ENCODE data around the gene PIGN.

PIGN gene

DNA sequence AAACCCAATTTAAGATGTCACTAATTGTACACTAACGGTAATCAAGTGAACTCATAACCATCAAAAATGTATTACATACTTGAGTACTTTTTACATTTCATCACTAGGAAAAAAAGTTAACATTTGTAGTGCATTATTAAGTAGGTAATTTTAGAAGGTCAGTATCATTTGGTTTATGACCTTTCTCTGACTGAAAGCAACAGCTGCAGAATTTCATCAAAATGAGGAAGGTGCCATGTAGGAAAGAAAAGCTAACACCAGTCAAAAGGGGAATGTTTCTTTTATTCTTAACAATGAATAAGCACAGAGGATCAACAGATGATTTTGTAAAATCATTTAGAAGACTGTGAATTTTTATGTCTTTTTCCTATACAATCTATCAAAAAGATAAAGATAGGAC lies 79.0 kb downstream of the PIGN start:
- DNase-seq: no peak

DNA sequence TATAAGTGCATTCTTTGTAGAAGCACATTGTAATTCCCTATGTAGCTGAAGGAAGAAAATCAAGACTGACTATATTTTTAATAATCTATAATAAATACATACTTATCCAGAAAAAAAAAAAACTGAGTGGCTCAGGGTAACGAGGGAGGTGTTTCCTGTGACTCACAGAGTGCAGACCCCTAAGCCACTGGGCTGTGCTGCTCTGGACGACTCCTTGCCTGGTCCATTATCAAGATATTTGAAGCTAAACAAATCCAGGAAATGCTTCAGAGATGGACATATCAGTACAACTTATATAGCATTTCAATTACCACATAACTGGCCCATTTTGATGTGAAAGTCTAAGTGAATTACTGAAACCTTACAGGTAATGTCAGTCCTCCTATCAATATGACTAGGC lies 80.6 kb downstream of the PIGN start:
- no peak for DNase-seq

DNA sequence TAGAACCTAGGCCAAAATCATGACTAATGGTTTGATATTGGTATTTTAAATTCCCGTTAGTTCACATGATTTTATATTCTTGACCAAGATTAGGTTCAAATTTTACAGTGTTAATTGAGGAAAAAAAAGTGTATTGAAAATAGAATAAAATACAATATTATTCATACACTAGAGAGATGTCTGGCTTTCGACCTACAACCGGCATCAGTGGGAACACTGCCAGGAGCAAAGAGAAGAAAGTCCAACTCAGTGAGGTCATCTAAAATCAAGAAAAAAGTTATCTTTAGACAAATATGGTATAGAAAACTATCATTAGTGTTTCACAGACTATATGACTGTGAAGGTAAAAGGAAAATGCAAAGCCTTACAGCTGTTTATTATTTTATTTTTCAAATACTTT lies 81.5 kb downstream of the PIGN start:
- DNase-seq: no peak

DNA sequence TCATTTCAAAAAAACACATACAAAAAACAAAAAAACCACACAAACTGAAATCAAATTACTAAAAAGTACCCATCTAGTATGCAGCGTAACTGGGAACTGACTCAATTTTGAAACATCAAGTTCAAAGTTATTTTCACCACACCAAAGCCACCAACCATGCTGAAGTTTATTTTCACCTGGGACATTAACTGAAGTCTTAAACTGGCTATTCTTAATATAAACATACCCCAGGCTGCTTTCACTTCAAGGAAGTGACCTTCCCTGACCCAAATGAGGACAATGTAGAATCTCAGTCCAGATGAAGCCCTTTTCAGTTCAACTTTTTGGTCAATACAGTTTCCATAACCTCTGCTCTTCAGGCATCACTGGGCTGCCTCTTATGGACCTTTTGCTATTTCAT lies 84.6 kb downstream of the PIGN start:
- peak; percentile 50 for DNase-seq

DNA sequence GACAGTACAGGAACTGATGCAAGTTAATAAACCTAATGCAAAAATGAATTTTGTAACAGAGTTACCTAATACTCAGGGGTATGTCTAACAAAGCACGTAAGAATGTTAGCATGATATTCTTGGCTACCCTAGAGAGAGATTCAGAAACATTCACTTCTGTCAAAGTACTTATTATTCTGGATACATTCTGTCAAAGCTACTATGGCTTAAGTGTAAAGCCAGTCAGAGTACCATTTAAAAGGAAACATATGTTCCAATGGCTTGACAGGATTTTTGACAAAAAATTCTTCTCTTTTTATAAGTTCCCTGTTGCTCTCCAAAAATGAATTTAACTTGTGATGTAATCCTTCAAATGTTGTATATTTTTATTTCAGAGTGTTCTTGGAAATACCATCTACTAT lies 85.5 kb downstream of the PIGN start:
- no peak for DNase-seq

DNA sequence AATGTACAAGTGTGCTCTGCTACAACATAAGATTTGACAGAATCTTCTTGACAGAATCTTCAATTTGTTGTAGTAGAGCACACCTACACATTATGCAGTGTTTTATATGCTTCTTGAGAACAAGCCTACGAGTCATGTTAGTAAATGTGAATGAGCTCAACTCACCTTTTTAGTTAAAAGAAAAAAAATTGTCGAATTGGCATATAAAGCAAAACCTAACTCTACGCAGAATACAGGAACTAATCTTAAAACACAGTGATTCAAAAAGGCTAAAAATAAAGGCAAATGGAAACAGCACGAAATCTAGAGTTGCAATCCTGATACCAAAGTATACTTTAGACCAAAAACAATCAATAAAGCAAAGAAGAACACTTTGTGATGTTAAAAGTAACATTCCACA lies 87.9 kb downstream of the PIGN start:
- no peak for DNase-seq

DNA sequence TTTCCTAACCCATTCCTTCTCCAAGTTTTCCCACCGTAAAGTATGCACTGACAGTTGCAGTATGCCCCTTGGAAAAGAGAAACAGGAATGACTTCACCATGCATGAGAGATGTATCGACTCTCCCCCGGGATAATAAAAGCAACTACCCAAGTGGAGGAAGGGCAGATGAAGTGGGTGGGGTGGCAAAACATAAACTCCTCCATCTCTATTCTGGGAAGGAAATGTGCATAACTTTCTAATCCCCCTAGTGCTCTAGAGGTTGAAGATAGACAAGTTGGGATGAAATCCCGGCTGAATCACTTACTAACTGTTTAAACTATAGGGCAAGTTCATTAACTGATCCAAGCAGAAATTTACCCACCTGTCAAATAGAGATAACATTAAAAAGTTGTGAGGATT lies 89.2 kb downstream of the PIGN start:
- no peak for DNase-seq

DNA sequence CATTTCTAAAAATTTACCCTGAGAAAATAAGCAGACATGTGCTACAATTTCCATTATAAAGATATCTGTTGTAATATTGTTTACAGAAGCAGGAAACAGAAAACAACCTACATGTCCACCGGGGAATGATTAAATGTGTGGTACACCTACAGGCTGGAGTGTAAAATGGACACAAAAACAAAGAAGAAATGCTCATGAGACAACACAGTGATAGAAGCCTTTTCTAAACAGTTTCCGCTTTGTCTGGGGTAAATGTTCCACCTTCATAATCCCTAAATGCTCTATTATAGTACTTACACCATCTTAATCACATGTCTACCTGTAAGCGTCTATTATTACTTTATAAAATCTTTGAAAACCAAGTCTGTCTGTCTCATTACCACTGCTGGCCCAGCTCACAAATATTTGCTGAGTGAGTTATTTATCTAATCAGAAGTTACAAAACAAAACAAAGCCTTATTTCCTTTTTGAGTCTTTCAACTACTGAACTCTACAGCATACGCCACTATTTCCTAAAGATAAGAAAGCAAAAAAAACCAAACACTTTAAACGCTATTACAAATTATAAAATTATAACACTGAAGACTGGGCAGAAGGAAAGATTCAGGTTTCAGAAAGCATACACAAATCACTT lies 95.3 kb downstream of the PIGN start:
- DNase-seq: no peak

DNA sequence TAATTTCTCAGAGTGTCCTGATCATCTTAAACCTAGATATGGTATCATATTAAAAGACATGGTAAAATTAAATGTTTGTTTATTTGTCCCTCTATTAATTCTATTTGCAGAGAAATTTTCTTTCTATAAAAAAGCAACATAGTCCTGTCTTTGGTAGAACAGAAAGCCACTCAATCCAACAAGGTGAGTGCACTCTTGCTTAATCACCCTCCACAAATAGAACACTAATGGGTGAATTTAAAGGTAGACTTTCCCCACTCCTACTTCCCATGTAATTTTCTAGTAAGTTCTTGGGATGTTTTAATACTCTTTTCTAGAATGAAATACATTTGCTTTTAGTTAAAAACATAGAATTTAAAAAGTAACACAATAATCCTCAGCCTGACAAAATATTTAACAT lies 97.7 kb downstream of the PIGN start:
- DNase-seq: no peak

DNA sequence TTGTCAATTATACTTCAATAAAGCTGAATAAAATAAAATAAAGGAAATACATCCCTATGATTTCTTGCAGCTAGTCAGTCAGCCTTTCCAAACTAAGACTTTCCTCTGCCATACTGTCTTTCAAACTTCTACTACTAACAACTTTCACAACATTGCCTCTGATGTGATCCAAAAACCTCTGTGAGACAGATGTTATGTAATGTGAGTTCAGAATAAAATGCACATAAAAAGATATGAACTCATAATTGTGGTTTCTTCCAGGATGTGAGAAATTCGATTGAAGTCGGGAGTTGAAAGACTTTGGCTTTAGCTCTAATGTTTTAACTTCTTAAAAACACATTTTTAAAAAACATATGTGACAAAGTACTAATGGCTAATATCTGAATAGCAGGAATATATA lies 98.7 kb downstream of the PIGN start:
- DNase-seq: no peak

DNA sequence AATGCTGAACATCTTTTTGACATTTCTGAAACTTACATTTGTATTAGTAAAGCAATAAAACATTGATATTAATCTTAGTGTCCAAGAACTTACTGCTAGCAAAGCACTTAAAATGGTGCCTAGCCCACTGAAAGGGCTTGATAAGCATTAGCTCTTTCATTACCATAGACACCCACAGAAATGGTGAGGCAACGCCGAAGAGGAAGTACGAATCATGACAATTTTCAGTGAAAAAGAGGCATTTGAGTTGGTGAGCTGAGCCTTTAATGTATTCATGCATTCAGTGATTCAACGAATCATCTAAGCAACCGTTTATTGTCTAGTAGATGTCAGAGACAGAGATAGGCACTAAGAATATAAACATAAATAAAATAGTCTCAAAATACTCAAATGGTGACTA lies 101.1 kb downstream of the PIGN start:
- DNase-seq: no peak

DNA sequence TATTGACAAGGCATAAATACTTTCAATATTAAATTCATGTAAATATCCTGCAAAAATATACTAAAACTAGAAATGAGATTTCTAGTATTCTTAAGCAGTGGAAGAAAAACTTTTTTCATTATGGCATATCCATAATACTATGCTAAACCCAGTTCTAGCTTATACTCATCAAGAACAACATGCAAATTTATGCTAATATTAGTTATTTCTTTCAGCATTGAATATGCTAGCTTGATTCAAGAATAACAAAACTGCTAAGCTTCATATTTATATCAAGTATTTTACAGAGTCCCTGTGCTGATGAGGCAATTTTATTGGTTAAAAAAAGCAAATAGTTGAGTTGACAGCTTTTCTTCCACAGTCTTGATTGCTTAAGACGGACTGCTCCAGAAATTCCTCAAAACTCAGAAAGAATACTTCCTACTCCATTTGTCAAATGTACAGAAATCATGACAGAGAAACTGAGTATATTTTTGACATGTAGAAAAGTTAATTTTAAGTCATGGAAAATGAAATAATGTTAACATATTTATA lies 105.0 kb downstream of the PIGN start:
- DNase-seq: no peak

DNA sequence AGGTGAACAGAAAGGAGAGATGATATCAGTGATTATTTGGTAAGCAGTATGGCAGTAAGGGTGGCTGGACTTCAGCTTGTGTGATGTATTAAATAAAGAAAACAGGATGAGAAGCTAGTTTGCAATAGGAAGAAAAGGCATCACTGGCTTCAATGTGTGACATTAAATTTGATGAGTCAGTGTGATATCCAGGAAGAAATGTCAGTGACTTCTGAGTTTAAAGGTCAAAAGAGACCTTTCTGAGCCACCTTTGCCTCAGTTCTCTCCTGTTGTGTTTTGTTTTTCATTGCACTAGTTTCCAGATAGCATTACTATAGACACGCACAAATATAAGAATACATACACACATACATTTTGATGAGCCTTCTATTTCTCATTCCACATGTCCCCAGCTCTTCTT lies 105.6 kb downstream of the PIGN start:
- no peak for DNase-seq

DNA sequence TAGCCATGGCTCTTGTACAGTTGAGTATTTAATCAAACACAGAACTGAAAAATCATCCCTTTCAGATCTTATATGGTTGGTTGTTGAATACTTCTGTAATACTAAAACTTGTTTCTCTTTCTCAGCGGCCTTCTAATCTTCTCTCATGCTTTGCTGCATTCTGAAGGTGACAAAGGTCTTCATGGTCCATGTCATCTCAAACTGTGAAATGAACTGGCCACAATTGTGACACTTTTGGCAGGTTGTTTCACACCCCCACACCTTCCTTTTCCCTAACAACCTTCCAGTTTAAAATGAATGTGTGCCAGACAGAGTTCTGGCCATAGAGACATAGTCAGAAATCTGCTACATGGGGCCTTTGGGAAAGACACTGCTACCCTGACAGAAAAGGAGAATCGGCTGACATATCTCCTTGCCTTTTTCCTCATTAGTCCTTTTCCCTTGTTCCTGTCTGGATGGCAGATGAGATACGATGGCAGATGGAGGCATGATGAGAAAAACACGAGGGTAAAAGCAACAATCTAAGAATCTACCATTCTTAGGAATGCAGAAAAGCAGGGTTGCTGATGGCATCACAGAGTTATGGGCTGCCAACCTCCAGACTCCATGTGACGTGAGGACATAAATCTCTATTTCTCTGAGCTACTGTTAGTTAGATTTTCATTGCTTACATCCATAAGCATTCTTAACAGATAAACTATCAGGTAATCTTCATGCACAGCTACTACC lies 106.5 kb downstream of the PIGN start:
- no peak for DNase-seq

DNA sequence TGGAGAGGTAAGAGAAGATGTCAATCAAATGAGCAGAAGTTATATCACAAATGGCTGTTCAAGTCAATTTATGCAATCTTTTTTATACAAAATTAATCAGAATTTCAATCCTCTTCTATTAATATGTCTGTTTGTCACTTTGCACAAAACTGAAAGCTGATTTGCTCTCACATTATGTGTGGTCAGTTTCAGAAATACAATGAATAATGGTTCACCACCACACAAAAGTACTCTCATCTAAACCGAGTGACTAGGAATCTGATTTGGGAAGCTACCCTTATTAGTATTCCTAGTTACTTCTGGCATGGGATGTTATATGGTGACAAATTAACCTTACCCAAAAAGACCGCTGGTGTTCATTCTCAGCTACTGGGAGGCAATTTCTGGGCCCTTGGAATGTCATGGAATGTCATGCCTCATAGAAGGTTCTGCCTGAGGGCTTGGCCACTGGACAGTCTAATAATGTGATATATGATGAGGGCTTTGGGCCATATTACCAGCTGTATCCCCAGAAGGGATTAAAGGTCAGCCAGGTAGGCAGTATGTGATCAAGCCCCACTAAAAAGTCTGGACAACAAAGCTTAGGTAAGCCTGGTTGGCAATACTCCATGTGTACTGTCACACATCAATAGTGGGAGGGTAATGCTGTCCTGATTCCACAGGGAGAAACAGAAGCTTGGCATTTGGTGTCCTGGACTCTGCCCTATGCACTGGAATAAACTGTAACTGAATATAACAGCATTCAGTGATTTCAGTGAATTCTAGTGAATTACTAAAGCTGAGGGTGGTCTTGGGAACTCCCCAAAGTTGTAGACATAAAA lies 113.2 kb downstream of the PIGN start:
- DNase-seq: no peak

DNA sequence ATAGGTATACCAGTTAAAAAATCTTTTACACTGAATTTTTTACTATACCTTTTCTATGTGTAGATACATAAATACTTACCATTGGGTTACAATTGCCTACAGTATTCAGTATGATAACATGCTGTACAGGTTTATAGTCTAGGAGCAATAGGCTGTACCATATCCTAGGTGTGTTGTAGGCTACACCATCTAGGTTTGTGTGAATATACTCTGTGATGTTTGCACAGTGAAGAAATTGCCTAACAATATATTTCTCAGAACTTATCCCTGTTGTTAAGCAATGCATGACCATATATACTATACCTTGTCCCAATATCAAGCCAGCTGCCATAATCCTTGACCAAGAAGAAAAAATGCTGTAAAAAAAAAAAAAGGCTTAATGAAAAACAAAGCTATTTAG lies 114.5 kb downstream of the PIGN start:
- no peak for DNase-seq

DNA sequence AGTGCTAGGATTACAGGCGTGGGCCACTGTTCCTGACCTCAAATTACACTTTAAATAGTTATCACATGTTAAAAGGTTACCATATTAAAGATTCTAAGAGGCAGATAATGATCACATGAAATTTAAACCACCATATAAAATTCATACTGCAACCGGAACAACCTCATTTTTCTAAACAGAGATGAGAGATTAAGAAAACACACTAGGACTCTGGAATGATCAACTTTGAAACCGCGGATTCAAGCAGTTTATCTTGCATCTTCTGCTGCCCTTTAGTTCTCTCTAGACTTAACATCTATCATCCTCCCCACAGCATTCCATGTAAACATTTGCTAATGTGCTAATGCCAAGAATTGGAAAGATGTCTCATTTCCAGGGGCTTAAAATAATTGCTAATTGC lies 115.8 kb downstream of the PIGN start:
- DNase-seq: no peak

DNA sequence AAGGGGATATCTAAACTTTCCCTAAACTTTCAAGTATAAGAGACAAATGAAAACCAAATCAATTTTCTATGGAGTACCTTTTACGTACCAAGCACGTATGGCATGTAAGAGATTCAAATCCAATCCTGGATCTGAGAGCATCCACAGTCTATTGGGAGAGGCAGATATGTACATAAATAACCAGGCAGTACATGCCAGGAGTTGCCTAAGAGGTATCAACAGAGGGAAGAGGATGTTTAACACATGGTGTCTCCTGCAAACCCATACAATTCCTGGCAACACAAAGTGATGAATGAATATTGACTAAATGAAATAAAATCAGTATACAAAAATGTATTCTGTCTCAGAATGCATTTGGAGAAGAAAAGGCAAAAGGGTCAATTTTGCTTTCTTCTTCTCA lies 116.6 kb downstream of the PIGN start:
- no peak for DNase-seq

DNA sequence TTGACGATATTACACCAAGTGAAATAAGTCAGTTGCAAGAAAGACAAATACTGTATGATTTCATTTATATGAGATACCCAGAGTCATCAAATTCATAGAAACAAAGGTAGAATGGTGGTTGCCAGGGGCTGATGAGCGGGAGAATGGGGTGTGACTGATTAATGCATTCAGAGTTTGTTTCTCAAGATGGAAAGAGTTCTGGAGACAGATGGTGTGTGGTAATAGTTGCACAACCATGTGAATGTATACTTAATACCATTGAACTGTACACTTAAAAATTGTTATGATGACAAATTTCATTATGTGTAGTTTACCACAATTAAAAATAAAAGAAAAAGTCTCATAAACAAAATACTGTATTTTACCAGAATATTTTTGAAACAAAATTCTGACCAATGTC lies 117.3 kb downstream of the PIGN start:
- no peak for DNase-seq

DNA sequence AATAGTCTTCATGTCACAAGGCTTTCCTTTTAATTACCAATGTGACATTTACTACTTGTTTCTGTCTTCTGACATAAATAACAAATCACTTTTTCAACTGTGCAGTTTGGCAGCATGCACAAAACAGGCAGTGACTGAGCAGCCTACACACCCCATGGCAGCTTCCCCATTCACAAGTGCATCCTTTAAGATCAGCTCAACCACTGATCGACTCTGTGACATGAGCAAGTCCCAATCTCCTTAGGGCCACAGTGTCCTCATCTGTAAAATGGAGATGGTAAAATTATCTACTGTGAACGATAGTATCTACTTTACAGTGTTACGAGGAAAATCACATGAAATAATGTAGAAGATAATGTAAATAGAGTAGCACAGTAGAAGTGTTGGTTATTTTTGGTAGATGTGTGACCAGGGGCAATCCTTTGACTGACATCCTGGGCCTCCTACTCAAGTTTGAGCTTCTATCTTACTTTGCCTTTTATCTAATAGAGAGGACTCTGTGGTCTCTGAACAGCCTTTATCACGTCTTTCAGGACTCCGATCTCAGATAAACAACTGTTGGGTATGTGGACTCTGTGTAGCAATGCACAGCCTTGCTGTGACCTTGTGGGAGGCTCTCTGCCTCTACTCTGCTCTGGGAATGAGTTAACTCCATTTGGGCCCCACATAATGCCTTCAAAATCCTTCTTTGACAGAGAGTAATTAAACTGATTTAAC lies 120.6 kb downstream of the PIGN start:
- no peak for DNase-seq

DNA sequence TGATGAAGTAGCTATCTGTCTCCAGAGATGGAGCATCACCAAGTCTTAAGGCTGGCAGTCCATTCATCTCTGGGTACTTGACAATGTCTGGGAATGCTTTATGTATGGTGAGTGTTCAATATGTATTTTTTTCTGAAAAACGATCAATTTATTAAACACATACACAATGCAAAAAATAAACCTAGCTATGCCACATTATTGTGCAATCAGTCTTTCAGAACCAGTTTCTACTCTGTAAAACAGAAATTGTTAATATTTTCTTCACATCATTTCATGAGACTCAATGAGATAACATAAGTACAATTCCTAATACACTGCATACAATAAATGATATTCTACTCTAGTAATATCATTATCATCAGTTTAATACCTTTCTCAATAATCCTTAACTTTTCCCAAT lies 122.5 kb downstream of the PIGN start:
- no peak for DNase-seq

DNA sequence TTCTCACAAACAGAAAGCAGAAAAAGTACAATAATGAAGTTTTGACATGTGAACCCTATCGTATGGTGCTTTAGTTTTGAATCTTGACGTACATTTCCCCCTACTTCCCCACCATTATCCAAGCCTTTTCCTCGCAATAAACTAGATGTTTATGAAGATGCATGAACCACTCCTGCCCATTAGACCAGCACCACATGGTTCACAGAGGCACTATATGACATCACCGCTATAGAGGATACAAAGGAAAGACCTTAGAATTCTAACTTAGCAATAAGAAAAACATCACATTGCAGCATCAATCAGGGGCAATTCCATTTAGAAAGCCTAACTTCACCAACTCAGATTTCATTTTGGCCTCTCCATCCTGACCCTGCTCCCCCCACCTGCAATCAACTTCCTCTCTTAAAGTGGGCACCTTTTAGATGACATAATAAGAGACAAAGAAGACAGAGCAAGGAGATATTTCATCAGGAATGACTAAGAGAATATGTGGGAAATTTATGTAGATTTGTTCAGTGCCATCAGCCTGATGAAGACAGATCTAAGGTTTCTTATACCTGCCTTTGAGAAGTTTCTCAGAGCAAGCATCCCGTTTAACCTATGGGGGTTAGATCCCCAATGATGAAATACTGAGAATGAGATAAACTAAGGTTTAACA lies 124.9 kb downstream of the PIGN start:
- no peak for DNase-seq

DNA sequence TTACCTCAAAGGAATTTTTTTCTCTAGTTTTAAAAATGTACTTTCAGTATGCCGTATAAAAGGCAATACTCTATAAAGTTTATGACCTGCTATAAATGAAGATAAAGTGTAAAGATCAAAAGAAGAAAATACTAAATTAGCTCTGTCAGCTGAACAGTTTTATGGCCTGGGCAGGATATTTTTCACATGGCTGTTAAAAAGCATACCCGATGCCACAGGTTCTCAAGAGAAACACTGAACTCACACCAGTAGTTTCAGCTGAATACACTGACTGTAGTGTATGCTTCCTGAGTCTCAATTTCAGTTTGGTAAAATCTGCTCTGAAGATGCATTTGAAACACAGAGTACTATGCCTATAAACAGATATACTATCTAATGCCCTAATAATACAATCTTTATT lies 126.0 kb downstream of the PIGN start:
- DNase-seq: no peak
